AG09319 (cell line): ENCODE results near the gene DHX8.

Source experiments
- DNase-seq: peaks from one replicate; pipeline ENCODE4 v3.0.0-alpha.2; 2010; ENCODE audit warnings: low read depth; ENCODE audit errors: extremely low read depth
- TF ChIP-seq, protein P1 (sequence below): IDR thresholded peaks from 2 replicates; pipeline ENCODE4 v1.5.1; 2011; ENCODE audit warnings: low read depth, mild to moderate bottlenecking, inconsistent platforms, low read length, moderate library complexity

The DHX8 gene

GRCh38 chr17:43546319-43547188, 62.8 kb downstream of the DHX8 start, which contains the start of gene ETV4:
Gene ETV4, minus strand, starts transcription at chr17:43546340. Its CDS starts 723 bp downstream, at chr17:43545617.
- TF ChIP-seq, protein P1, sequence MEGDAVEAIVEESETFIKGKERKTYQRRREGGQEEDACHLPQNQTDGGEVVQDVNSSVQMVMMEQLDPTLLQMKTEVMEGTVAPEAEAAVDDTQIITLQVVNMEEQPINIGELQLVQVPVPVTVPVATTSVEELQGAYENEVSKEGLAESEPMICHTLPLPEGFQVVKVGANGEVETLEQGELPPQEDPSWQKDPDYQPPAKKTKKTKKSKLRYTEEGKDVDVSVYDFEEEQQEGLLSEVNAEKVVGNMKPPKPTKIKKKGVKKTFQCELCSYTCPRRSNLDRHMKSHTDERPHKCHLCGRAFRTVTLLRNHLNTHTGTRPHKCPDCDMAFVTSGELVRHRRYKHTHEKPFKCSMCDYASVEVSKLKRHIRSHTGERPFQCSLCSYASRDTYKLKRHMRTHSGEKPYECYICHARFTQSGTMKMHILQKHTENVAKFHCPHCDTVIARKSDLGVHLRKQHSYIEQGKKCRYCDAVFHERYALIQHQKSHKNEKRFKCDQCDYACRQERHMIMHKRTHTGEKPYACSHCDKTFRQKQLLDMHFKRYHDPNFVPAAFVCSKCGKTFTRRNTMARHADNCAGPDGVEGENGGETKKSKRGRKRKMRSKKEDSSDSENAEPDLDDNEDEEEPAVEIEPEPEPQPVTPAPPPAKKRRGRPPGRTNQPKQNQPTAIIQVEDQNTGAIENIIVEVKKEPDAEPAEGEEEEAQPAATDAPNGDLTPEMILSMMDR: no peak
- peak; percentile 76 for DNase-seq

- DNase-seq: no peak
- TF ChIP-seq, protein P1: no peak
These were observed 63.4 kb downstream of the DHX8 start for GRCh38 chr17:43547189-43547550.

DNA sequence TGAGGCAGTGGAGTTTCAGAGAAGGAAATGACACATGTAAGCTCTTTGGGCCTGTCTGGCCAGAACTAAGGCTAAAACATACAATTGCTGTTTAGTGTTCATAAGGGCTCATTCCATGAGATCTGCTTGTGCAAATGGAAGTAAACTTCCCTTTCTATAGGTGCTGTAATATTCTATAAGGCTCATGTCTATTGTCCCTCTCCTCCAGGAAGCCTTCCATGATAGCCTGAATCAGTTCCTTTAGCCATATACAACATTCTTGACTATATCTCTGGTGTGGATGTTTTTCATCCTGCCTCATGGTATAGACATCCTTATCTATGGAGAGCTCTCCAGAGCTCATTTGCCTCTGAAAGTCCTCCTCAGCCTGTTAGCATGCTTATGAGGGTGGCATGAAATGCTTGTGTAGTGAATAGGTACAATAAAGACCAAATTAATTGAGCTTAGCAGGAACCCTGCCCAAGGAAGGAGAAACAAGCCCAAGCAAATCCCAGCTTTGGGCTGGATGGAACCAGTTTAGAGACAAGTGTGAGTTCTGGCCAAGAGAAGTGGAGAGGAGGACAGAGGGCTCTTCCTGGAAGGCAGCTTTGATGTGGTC, 64.0 kb downstream of the DHX8 start:
- TF ChIP-seq, protein P1: no peak
- DNase-seq: no peak

DNA sequence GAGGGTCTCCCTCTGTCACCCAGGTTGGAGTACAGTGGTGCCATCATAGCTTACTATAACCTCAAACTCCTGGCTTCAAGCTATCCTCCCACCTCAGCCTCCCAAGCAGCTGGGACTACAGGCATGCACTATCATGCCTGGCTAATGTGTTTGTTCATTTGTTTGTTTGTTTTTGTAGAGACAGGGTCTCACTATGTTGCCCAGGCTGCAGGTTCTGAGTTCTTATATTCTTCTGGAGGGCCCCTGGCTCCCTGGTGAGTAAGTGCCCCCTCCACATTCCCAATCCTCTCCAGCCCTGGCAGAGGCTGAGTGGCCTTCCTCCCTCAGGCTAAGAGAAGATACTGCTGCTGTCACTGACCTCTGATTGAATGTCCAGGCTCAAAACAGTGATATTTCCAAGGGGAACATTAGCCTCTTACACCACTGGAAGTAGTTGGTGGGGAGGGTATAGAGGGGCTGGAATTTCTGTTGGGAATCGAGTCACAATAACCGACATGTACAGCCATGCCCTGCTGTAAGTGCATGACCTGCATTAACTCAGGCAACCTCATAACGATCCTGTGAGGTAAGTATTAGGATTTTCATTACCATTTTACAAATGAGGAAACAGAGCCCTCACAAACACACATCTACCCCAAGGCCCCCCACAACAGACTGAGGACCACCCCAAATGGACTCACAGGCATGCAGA, 65.1 kb downstream of the DHX8 start:
- DNase-seq: no peak
- TF ChIP-seq, protein P1: no peak

- TF ChIP-seq, protein P1: no peak
- DNase-seq: no peak
These were observed 65.7 kb downstream of the DHX8 start for GRCh38 chr17:43549496-43549895.

DNA sequence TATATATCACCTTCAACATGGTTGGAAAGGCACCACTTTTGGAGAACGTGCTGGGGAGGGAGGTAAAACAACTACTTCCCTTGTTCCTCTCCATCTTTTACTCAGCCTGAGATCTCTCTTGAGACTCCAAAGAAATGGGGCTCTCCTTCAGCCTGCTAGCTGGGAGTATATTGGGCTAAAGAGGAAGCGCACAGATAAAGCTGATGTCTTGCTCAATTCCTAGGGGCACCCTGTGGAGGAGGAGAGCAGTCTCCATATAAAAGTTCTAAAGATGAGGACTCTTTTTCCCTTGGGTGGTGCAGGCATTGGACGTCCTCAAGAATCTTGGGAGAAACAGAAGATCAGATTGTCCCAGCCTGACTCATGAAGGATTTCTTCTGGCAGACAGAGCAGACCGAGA, 67.0 kb downstream of the DHX8 start:
- DNase-seq: no peak

More for the DNA sequence above, 67.0 kb downstream of the DHX8 start:
- TF ChIP-seq, protein P1: no peak
